OCI-LY3 (cell line): Measurements from ENCODE around the gene PPCDC.

Experiments used
- EZH2phosphoT487 ChIP-seq: fragments of 200-600 bp; shearing (Covaris generic); IDR thresholded peaks from 2 replicates; pipeline ENCODE4 v1.6.1; 2018; ENCODE audit warnings: antibody characterized with exemption, mixed run types, low read depth
- TF ChIP-seq, protein P1 (sequence below): fragments of 200-600, 300-600 bp; sonication (generic); IDR thresholded peaks from 2 replicates; pipeline ENCODE4 v1.5.1; 2014; ENCODE audit warnings: antibody characterized with exemption, low read length, low read depth

DNA sequence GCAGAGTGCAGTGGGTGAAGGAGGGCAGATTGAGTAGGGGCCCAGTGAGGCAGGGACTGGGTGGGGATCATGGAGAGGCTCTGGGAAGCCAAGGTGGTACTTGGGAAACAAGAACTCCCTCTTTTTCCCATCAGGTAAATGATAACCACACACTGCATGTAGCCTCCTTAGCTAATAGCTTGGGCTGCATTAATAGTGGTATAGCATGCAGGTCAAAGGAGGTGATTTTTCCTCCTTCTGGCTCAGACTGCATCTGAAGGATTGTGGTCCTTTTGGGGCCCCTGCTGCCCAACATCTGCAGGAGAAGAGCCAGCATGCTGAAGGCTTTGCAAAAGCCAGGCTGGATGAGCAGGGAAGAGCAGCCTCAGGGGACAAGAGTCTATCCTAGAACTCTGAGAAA is 45.4 kb downstream of the PPCDC start:
- TF ChIP-seq, protein P1, sequence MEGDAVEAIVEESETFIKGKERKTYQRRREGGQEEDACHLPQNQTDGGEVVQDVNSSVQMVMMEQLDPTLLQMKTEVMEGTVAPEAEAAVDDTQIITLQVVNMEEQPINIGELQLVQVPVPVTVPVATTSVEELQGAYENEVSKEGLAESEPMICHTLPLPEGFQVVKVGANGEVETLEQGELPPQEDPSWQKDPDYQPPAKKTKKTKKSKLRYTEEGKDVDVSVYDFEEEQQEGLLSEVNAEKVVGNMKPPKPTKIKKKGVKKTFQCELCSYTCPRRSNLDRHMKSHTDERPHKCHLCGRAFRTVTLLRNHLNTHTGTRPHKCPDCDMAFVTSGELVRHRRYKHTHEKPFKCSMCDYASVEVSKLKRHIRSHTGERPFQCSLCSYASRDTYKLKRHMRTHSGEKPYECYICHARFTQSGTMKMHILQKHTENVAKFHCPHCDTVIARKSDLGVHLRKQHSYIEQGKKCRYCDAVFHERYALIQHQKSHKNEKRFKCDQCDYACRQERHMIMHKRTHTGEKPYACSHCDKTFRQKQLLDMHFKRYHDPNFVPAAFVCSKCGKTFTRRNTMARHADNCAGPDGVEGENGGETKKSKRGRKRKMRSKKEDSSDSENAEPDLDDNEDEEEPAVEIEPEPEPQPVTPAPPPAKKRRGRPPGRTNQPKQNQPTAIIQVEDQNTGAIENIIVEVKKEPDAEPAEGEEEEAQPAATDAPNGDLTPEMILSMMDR, result no peak
- no peak for TF ChIP-seq EZH2phosphoT487
